ENCODE data around the gene CDKN2AIPNL.
"Not testable (repeated sequence)": the region's sequence is repeated elsewhere in the genome, so short reads cannot be mapped to it uniquely, and the experiment has no call there.

CDKN2AIPNL gene

GRCh38 chr5:134437847-134438581 lies 26.3 kb upstream of the CDKN2AIPNL start:
- no peak for DNase-seq (ENCODE audit: low read depth)

- no peak for DNase-seq (ENCODE audit: low read depth)
Measured at GRCh38 chr5:134437340-134437846, 25.7 kb upstream of the CDKN2AIPNL start.

GRCh38 chr5:134436523-134437339 lies 25.1 kb upstream of the CDKN2AIPNL start:
- DNase-seq (ENCODE audit: low read depth) = peak; percentile 24

GRCh38 chr5:134435560-134435959 lies 23.9 kb upstream of the CDKN2AIPNL start:
- DNase-seq (ENCODE audit: low read depth) = no peak

GRCh38 chr5:134432677-134433359 lies 21.1 kb upstream of the CDKN2AIPNL start:
- no peak for DNase-seq (ENCODE audit: low read depth)

GRCh38 chr5:134432174-134432573 lies 20.5 kb upstream of the CDKN2AIPNL start:
- DNase-seq (ENCODE audit: low read depth) = no peak

GRCh38 chr5:134430001-134430569 lies 18.4 kb upstream of the CDKN2AIPNL start:
- DNase-seq (ENCODE audit: low read depth) = no peak

GRCh38 chr5:134427540-134428041 lies 15.9 kb upstream of the CDKN2AIPNL start:
- DNase-seq (ENCODE audit: low read depth) = no peak

GRCh38 chr5:134426361-134426760 lies 14.7 kb upstream of the CDKN2AIPNL start:
- no peak for DNase-seq (ENCODE audit: low read depth)

GRCh38 chr5:134423376-134423775 lies 11.7 kb upstream of the CDKN2AIPNL start:
- DNase-seq (ENCODE audit: low read depth) = no peak

GRCh38 chr5:134422791-134423365 lies 11.2 kb upstream of the CDKN2AIPNL start:
- DNase-seq (ENCODE audit: low read depth) = no peak

GRCh38 chr5:134421038-134421437 lies 9.4 kb upstream of the CDKN2AIPNL start:
- DNase-seq (ENCODE audit: low read depth) = not testable (repeated sequence)

GRCh38 chr5:134420343-134420742 lies 8.7 kb upstream of the CDKN2AIPNL start:
- DNase-seq (ENCODE audit: low read depth) = no peak

- DNase-seq (ENCODE audit: low read depth) = no peak
Measured at GRCh38 chr5:134418958-134419357, 7.3 kb upstream of the CDKN2AIPNL start.

- DNase-seq (ENCODE audit: low read depth) = no peak
Measured at GRCh38 chr5:134417707-134418106, 6.0 kb upstream of the CDKN2AIPNL start.

- DNase-seq (ENCODE audit: low read depth) = no peak
Measured at GRCh38 chr5:134413046-134413445, 1.4 kb upstream of the CDKN2AIPNL start.

- DNase-seq (ENCODE audit: low read depth) = no peak
Measured at GRCh38 chr5:134411228-134411545, 494 bp downstream of the CDKN2AIPNL start.

- DNase-seq (ENCODE audit: low read depth) = no peak
Measured at GRCh38 chr5:134410822-134411221, 859 bp downstream of the CDKN2AIPNL start.

GRCh38 chr5:134409321-134409720 lies 2.4 kb downstream of the CDKN2AIPNL start:
- DNase-seq (ENCODE audit: low read depth) = no peak

- DNase-seq (ENCODE audit: low read depth) = no peak
Measured at GRCh38 chr5:134406390-134406789, 5.3 kb downstream of the CDKN2AIPNL start.

- no peak for DNase-seq (ENCODE audit: low read depth)
Measured at GRCh38 chr5:134403951-134404350, 7.7 kb downstream of the CDKN2AIPNL start.

Data from stimulated activated CD8-positive, alpha-beta memory T cell treated with anti-CD3 and anti-CD28 coated beads, Interleukin-7, amount 100 ng/mL, for 24 hours (primary cell).